ENCODE measurements around the gene CYBC1. TPM values are rescaled to one million over a fixed set of nuclear protein-coding genes. Genes with fewer than 3 reads are reported as not detected.
"Not testable (repeated sequence)": the region's sequence is repeated elsewhere in the genome, so short reads cannot be mapped to it uniquely, and the experiment has no call there.

Gene CYBC1
- total and polyA plus RNA-seq, 2 donors (not counting 1 experiment from before 2014, with no cell fraction given), result 328 to 569 TPM

- H3K4me3 ChIP-seq (ENCODE audit: control extremely low read depth in 1 of 5, extremely low read depth in 1 of 5, insufficient read depth in 1 of 5, low read depth in 2 of 5, low read length in 4 of 5), result no peak overlapping the region
- peaks cover 61% of the 10 kb centered on the region for H3K79me2 ChIP-seq (ENCODE audit: control insufficient read depth, insufficient read depth, low read length)
- ChIA-PET CTCF (interaction anchor here (1.1 kb wide), 1 partner anchor 89 kb away, joined by 3 read pairs; no protein-coding TSS in a partner anchor), POLR2A (no interaction called here)
- H3K27ac Mint-ChIP-seq, result no peak overlapping the region
- no peak overlapping the region for H3K27ac ChIP-seq (ENCODE audit: low read length in 2 of 2)
- peaks cover 12 to 17% of the 10 kb centered on the region in 2 donors for H3K4me1 ChIP-seq (ENCODE audit: control insufficient read depth in 2 of 2, insufficient read depth in 2 of 2, low read length in 2 of 2)
- H2AFZ ChIP-seq (ENCODE audit: insufficient read depth, low read depth, low read length, poor library complexity, severe bottlenecking), result no peak overlapping the region
- no peak overlapping the region for H3K4me3 Mint-ChIP-seq
- no peaks in the 10 kb centered on the region for H3K9me3 Mint-ChIP-seq (ENCODE audit: insufficient read depth)
- ATAC-seq (ENCODE audit: low read depth) (no peak), DNase-seq (no peak)
- H3K4me2 ChIP-seq (replicated peaks; ENCODE audit: low read depth, low read length, poor library complexity, severe bottlenecking), result no peak overlapping the region
- peaks cover 17% of the 10 kb centered on the region for H3K4me1 Mint-ChIP-seq
- H3K9ac ChIP-seq (ENCODE audit: low read length), result no peak overlapping the region
- H3K27me3 ChIP-seq (replicated peaks in 1 of 4; ENCODE audit: control extremely low read depth in 1 of 4, control insufficient read depth in 3 of 4, insufficient read depth in 4 of 4, low read length in 3 of 4), result no peaks in the 10 kb centered on the region
- WGBS (ENCODE audit: insufficient coverage), result 95% methylated on average over 10 of the region's 10 CpGs
- intact Hi-C loops (cut with micrococcal nuclease), result no loop called here
- TF ChIP-seq EZH2 (IDR thresholded peaks at IDR 0.05; ENCODE audit: borderline replicate concordance, insufficient read depth, low read depth, low read length, poor library complexity, severe bottlenecking), result no peak
- TF ChIP-seq, protein P1, sequence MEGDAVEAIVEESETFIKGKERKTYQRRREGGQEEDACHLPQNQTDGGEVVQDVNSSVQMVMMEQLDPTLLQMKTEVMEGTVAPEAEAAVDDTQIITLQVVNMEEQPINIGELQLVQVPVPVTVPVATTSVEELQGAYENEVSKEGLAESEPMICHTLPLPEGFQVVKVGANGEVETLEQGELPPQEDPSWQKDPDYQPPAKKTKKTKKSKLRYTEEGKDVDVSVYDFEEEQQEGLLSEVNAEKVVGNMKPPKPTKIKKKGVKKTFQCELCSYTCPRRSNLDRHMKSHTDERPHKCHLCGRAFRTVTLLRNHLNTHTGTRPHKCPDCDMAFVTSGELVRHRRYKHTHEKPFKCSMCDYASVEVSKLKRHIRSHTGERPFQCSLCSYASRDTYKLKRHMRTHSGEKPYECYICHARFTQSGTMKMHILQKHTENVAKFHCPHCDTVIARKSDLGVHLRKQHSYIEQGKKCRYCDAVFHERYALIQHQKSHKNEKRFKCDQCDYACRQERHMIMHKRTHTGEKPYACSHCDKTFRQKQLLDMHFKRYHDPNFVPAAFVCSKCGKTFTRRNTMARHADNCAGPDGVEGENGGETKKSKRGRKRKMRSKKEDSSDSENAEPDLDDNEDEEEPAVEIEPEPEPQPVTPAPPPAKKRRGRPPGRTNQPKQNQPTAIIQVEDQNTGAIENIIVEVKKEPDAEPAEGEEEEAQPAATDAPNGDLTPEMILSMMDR (IDR thresholded peaks at IDR 0.05), result no peak
- H3K27me3 Mint-ChIP-seq, result no peaks in the 10 kb centered on the region
- H3K9me3 ChIP-seq (ENCODE audit: control extremely low read depth in 1 of 3, control insufficient read depth in 2 of 3, insufficient read depth in 1 of 3, low read length in 2 of 3), result no peaks in the 10 kb centered on the region
- H4K20me1 ChIP-seq (ENCODE audit: control insufficient read depth, insufficient read depth, low read length, poor library complexity, severe bottlenecking), result peaks cover 33% of the 10 kb centered on the region
- peaks cover 4 to 56% of the 10 kb centered on the region in 2 experiments for H3K36me3 ChIP-seq (replicated peaks in 1 of 2; ENCODE audit: control extremely low read depth in 1 of 2, control insufficient read depth in 1 of 2, extremely low read depth in 1 of 2, insufficient read depth in 2 of 2, low read length in 1 of 2)
Observed at GRCh38 chr17:82461827-82462524, 11.4 kb upstream of the CYBC1 start.

GRCh38 chr17:82459936-82460335 lies 9.4 kb upstream of the CYBC1 start:
- H3K27me3 ChIP-seq (replicated peaks in 1 of 4; ENCODE audit: control extremely low read depth in 1 of 4, control insufficient read depth in 3 of 4, insufficient read depth in 4 of 4, low read length in 3 of 4); H2AFZ ChIP-seq (ENCODE audit: insufficient read depth, low read depth, low read length, poor library complexity, severe bottlenecking); H3K27ac ChIP-seq (ENCODE audit: low read length in 2 of 2); H3K9ac ChIP-seq (ENCODE audit: low read length); H3K4me3 ChIP-seq (ENCODE audit: control extremely low read depth in 1 of 5, extremely low read depth in 1 of 5, insufficient read depth in 1 of 5, low read depth in 2 of 5, low read length in 4 of 5); H3K27me3 Mint-ChIP-seq; H3K9me3 ChIP-seq (ENCODE audit: control extremely low read depth in 1 of 3, control insufficient read depth in 2 of 3, insufficient read depth in 1 of 3, low read length in 2 of 3); CTCF ChIA-PET; DNase-seq; H3K27ac Mint-ChIP-seq; ATAC-seq (ENCODE audit: low read depth); H3K4me3 Mint-ChIP-seq; H3K9me3 Mint-ChIP-seq (ENCODE audit: insufficient read depth): not testable (repeated sequence)
- POLR2A ChIA-PET, result interaction anchor here (2.9 kb wide), 1 partner anchor 11 kb away, joined by 24 read pairs; no protein-coding TSS in a partner anchor
- intact Hi-C loops (cut with micrococcal nuclease), result loop anchor here (2.0 to 5.0 kb wide), 2 partner anchors 59 to 292 kb away; partner anchors contain the start of genes FOXK2 and TBCD
- peaks cover 33% of the 10 kb centered on the region for H4K20me1 ChIP-seq (ENCODE audit: control insufficient read depth, insufficient read depth, low read length, poor library complexity, severe bottlenecking)
- peaks cover 53% of the 10 kb centered on the region for H3K79me2 ChIP-seq (ENCODE audit: control insufficient read depth, insufficient read depth, low read length)
- peak overlapping the region; percentile 82 for H3K4me2 ChIP-seq (replicated peaks; ENCODE audit: low read depth, low read length, poor library complexity, severe bottlenecking)
- peaks cover 4 to 40% of the 10 kb centered on the region in 2 experiments for H3K36me3 ChIP-seq (replicated peaks in 1 of 2; ENCODE audit: control extremely low read depth in 1 of 2, control insufficient read depth in 1 of 2, extremely low read depth in 1 of 2, insufficient read depth in 2 of 2, low read length in 1 of 2)
- 98% methylated on average over 8 of the region's 9 CpGs for WGBS (ENCODE audit: insufficient coverage)
- peaks cover 13 to 19% of the 10 kb centered on the region in 2 donors for H3K4me1 ChIP-seq (ENCODE audit: control insufficient read depth in 2 of 2, insufficient read depth in 2 of 2, low read length in 2 of 2)
- H3K4me1 Mint-ChIP-seq, result peaks cover 19% of the 10 kb centered on the region

All from B cell (primary cell).